ENCODE data around the gene MAPK1IP1L. TPM values are rescaled to one million over a fixed set of nuclear protein-coding genes. Genes with fewer than 3 reads are reported as not detected.

MAPK1IP1L gene
- total RNA-seq, 1 donor from 2014 or later: 72.6 TPM

DNA sequence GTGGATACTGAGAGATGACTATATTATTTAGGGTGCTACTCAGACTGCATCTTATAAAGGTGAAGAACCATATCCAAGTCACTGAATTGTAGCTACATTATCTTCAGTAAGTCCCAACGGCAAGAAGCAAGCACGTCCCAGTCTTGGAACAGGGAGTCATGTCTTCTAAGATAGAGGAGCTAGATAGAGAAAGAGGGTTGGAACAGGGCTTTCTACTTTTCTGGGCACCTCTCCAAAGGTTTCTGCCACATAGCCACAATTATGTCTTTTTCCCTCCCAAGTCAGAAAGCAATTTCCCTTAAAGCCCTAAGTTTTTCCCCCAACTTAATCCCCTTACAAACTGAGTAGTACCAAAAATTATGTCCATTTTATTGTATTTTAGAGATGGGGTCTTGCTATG is 22.4 kb downstream of the MAPK1IP1L start:
- Histone ChIP-seq H3K27ac (no peak overlapping the region), H3K79me2 (ENCODE audit: low read depth) (no peaks in the 10 kb centered on the region), H2AFZ (replicated peaks) (no peak overlapping the region), H3K36me3 (no peaks in the 10 kb centered on the region), H3K9ac (no peak overlapping the region), H3K27me3 (no peaks in the 10 kb centered on the region), H3K4me3 (no peak overlapping the region), H3K4me2 (no peak overlapping the region), H4K20me1 (ENCODE audit: low read depth) (peaks cover 7% of the 10 kb centered on the region), H3F3A (ENCODE audit: low read depth) (peaks cover 28% of the 10 kb centered on the region), H3K4me1 (peaks cover 12% of the 10 kb centered on the region), H3K9me3 (ENCODE audit: low read depth) (no peaks in the 10 kb centered on the region)
- Mint-ChIP-seq H3K27me3 (ENCODE audit: insufficient read depth, low read depth) (peaks cover 5% of the 10 kb centered on the region), H3K4me1 (peaks cover 53% of the 10 kb centered on the region), H3K27ac (no peak overlapping the region), H3K9me3 (no peaks in the 10 kb centered on the region), H3K4me3 (no peak overlapping the region), H3K36me3 (no peaks in the 10 kb centered on the region)
- TF ChIP-seq, protein P1, sequence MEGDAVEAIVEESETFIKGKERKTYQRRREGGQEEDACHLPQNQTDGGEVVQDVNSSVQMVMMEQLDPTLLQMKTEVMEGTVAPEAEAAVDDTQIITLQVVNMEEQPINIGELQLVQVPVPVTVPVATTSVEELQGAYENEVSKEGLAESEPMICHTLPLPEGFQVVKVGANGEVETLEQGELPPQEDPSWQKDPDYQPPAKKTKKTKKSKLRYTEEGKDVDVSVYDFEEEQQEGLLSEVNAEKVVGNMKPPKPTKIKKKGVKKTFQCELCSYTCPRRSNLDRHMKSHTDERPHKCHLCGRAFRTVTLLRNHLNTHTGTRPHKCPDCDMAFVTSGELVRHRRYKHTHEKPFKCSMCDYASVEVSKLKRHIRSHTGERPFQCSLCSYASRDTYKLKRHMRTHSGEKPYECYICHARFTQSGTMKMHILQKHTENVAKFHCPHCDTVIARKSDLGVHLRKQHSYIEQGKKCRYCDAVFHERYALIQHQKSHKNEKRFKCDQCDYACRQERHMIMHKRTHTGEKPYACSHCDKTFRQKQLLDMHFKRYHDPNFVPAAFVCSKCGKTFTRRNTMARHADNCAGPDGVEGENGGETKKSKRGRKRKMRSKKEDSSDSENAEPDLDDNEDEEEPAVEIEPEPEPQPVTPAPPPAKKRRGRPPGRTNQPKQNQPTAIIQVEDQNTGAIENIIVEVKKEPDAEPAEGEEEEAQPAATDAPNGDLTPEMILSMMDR (IDR thresholded peaks at IDR 0.05): no peak
- TF ChIP-seq EZH2 (IDR thresholded peaks at IDR 0.05) (no peak), EZH2phosphoT487 (IDR thresholded peaks at IDR 0.05) (no peak)
- no peak for DNase-seq (ENCODE audit: low spot score)

DNA sequence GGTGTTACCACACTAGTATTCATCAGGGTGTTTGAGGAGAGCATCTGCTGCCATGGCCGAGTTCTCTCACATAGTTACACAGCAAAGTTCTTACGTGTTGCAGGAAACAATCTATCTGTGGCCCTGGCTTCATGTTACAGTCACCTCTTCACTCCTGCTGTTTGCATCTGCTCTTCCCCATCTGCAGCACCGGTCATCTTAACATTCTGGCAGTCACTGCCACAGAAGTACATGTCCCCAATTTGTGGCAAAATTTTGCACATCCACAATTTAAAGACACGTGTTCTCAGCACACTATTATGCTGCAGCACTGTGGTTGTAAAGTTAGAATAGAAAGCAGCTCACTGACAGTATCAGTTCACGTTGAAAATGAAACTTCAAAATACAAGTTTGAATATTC is 23.2 kb downstream of the MAPK1IP1L start:
- Histone ChIP-seq H3K4me2 (no peak overlapping the region), H3K4me3 (no peak overlapping the region), H3K9ac (no peak overlapping the region), H3K79me2 (ENCODE audit: low read depth) (no peaks in the 10 kb centered on the region), H3K27me3 (no peaks in the 10 kb centered on the region), H3K4me1 (peaks cover 12% of the 10 kb centered on the region), H3F3A (ENCODE audit: low read depth) (peaks cover 20% of the 10 kb centered on the region), H2AFZ (replicated peaks) (no peak overlapping the region), H3K36me3 (no peaks in the 10 kb centered on the region), H3K9me3 (ENCODE audit: low read depth) (no peaks in the 10 kb centered on the region), H3K27ac (no peak overlapping the region), H4K20me1 (ENCODE audit: low read depth) (no peaks in the 10 kb centered on the region)
- Mint-ChIP-seq H3K4me1 (peaks cover 53% of the 10 kb centered on the region), H3K27ac (no peak overlapping the region), H3K36me3 (no peaks in the 10 kb centered on the region), H3K4me3 (no peak overlapping the region), H3K9me3 (no peaks in the 10 kb centered on the region), H3K27me3 (ENCODE audit: insufficient read depth, low read depth) (peaks cover 5% of the 10 kb centered on the region)
- TF ChIP-seq EZH2phosphoT487 (IDR thresholded peaks at IDR 0.05): no peak
- TF ChIP-seq, protein P1 (IDR thresholded peaks at IDR 0.05): no peak
- TF ChIP-seq EZH2 (IDR thresholded peaks at IDR 0.05): no peak
- DNase-seq (ENCODE audit: low spot score): no peak

DNA sequence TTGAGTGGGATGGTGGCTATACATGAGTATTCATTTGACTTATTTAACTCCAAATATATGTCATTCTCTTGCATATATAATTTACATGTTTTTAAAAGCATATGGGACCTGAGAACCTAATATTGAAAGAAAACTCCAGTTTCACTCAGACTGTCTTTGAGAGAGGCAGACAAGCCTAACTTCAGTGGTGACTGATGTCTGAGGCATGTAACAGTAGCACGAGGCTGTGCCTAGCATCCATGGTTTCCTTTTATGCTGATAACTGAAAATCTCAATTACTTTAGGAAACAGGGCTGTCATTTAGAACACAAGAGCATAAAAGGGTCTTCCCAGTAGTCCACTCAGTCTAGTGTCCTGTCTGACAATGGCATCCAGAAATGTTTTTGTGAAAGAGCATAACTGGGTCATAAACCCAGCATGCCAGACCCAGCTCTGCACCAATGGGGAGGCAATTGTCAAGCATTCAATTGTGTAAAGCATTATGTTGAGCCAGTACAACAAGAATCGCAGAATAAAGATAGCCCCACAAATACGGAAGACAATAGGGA is 24.3 kb downstream of the MAPK1IP1L start:
- no peaks in the 10 kb centered on the region for H3K36me3 ChIP-seq
- Mint-ChIP-seq H3K9me3 (no peaks in the 10 kb centered on the region), H3K27ac (peak overlapping the region; percentile 27), H3K4me1 (peaks cover 52% of the 10 kb centered on the region), H3K36me3 (no peaks in the 10 kb centered on the region), H3K27me3 (ENCODE audit: insufficient read depth, low read depth) (peaks cover 5% of the 10 kb centered on the region), H3K4me3 (no peak overlapping the region)
- H4K20me1 ChIP-seq (ENCODE audit: low read depth): no peaks in the 10 kb centered on the region
- no peak for TF ChIP-seq EZH2 (IDR thresholded peaks at IDR 0.05)
- H3K79me2 ChIP-seq (ENCODE audit: low read depth): no peaks in the 10 kb centered on the region
- no peak overlapping the region for H2AFZ ChIP-seq (replicated peaks)
- no peaks in the 10 kb centered on the region for H3K27me3 ChIP-seq
- no peak overlapping the region for H3K27ac ChIP-seq
- H3K9ac ChIP-seq: no peak overlapping the region
- no peak overlapping the region for H3K4me3 ChIP-seq
- H3K9me3 ChIP-seq (ENCODE audit: low read depth): no peaks in the 10 kb centered on the region
- no peak for DNase-seq (ENCODE audit: low spot score)
- H3K4me1 ChIP-seq: peaks cover 12% of the 10 kb centered on the region
- H3F3A ChIP-seq (ENCODE audit: low read depth): peaks cover 9% of the 10 kb centered on the region
- no peak overlapping the region for H3K4me2 ChIP-seq
